Left hindlimb (tissue), 1 donor: ENCODE measurements around the gene TUBA3D.
"Not testable (repeated sequence)": the region's sequence is repeated elsewhere in the genome, so short reads cannot be mapped to it uniquely, and the experiment has no call there.

Source experiments
- DNase-seq: peaks from one replicate; pipeline ENCODE4 v3.0.0-alpha.2; 2018

The TUBA3D gene

DNA sequence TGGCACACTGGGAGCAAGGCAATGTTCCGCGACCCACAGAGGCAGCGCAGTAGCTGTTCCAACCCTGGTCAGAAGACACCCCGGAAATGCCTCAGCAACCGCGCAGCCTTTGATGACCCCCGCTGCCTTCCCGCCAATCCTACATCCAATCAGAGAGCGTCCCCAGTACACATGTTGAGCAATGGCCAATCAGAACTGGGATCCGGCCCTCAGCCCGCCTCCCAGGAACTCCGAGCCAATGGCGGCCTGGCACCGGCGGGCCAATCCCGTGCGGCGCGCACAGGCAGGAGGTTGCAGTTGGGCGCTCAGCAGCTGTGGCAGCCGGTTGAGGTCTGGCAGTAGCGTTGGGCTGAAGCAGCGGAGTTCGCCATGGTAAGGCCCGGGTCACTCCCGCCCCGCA, at the start of gene TUBA3D:
Gene TUBA3D, plus strand, starts transcription at position 289 of the 400 bp plus-strand sequence. Its CDS starts 81 bp downstream, at position 370.
- DNase-seq = no peak

- DNase-seq = no peak
Measured at GRCh38 chr2:131426727-131427126, 49.2 kb upstream of the TUBA3D start.

- DNase-seq = no peak
Measured at GRCh38 chr2:131431336-131431735, 44.6 kb upstream of the TUBA3D start.

DNA sequence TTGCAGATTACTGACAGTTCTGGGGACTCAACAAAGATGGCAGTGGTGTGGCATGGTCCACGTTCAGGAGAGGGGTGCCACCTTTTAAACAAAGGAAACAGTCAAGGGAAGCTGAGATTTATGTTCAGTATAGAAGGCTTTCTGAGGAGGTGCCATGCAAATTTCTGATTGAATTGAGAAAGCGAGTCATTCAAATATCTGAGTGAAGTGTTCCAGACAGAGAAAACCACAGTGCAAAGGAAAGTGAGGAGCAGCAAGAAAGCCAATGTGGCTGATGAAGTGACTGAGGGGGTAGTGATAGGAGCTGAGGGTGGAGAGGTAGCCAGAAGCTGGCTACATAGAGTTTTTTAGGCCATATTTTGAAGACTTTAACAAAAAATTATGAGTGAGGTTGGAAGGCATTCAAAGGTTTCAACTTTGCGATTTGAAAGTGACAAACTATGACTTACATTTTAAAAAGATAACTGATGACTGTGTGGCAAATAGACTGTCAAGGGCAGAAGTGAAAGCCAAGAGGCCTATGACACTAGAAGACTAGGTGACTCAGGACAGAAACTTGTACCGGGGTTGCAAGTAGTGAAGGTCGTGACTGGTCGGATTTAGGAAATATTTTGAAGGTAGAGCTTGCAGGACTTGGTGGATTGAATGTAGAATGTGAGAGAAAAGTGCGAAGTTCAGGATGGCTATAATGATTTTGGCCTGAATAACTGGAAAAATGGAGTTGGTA, 35.0 kb upstream of the TUBA3D start:
- DNase-seq = not testable (repeated sequence)

- not testable (repeated sequence) for DNase-seq
Measured at GRCh38 chr2:131444736-131445514, 31.0 kb upstream of the TUBA3D start.

- not testable (repeated sequence) for DNase-seq
Measured at GRCh38 chr2:131445515-131445797, 30.5 kb upstream of the TUBA3D start.

DNA sequence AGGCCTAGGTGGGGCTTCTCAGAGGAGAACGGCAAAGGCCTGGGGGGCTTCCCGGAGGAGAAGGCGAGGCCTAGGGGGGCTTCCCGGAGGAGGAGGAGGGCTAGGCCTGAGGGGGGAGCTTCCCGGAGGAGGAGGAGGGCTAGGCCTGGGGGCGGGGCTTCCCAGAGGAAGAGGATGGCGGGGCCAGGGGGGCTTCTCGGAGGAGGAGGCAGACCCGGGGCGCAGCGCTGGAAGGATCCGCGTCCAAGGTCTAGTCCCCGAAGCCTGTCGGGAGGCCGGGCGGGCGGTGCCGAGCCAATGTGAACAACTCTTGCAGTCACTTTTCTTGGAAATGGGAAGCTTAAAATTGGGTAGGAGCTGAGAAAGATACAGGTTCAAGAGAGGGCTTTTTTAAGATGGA, 30.0 kb upstream of the TUBA3D start:
- no peak for DNase-seq

DNA sequence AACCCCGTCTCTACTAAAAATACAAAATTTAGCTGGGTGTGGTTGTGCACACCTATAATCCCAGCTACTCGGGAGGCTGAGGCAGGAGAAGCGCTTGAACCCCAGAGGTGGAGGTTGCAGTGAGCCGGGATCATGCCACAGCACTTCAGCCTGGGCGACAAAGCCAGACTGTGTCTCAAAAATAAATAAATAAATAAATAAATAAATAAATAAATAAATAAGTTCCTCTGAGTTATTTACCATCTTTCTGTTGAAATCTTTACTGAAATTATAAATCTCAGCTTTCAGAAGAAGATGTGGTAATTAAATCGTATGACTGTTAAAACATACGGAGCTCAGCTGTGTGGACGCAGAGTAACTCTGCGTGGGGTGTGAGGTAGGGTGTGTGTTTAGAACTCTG, 27.9 kb upstream of the TUBA3D start:
- DNase-seq = not testable (repeated sequence)

DNA sequence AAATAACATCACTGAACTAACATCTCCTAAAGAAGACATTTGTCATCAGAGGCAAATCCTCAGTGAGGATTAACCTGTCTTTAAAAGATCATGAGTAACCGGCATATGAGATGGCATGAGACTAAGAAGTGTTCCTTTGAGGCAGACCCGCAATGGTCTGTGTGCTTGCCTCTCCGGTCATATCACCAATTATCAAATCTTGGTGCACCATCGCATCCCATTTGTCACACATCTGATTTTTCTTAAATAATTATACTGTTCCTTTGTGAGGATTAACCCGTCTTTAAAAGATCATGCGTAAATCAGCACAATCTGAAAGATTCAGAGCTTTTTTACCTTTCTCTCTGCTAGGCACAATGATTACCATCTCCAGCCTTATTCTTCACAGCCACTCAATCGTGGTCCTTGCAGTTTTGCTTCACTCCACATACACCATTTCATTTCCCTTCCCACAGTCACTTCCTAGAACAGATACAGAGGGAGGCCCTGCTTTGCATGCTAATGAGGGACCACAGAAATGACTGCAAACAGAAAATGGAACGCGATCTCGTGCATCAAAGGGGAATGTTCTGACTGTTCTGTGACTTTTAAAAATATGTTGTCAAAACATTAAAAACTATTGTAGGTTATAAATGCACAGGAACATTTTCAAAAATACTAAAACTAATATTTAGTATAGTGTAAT, 24.5 kb upstream of the TUBA3D start:
- DNase-seq = not testable (repeated sequence)

DNA sequence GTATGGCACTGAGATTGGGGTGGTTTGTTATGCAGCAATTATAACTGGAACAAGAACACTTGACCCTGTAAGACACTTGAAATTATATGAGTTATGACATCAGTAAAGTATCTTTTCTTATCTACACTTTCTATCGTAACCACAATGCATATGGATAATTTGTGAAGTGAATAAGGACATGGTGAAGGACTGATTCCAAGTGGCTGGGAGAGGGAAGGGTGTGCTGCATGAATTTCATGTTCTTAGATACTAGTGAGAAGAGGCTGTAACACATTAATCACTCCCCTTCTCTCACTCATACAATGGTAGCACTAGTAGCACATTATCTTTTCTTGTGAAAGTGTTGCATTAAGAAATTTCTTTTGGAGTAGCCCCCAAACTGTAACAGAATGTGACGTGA, 21.0 kb upstream of the TUBA3D start:
- not testable (repeated sequence) for DNase-seq

DNA sequence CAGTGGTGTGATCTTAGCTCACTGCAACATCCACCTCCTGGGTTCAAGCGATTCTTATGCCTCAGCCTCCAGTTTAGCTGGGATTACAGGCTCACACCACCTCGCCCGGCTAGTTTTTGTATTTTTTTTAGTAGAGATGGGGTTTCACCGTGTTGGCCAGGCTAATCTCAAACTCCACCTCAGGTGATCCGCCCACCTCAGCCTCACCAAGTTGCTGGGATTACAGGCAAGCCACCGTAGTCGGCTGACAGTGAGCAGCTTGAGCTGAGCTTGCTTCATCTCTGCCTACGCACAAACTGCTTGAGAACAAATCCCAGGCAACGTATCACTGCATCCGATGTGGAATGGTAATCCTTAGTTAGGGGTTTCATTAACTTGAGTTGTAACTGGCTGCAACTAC, 8.2 kb upstream of the TUBA3D start:
- DNase-seq = not testable (repeated sequence)

DNA sequence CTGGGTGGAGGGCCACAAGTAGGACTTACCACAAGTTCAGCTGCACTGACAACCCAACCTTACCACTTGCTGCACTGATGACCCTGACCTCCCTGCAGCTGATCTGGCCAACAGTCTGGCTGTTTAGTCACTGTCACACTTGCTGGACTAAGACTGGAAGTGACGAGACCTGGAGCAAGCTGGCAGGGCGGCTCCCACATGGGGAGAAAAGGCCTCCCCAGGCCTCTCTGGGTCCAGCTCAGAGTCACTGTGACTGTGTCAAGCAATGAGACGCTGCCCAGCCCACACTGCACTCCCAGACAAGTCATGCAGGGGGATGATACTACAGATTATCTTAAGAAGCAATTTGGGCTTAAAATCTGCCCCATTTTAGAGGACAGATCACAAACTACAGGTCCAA, 5.0 kb upstream of the TUBA3D start:
- DNase-seq = not testable (repeated sequence)

GRCh38 chr2:131471624-131472023, 4.3 kb upstream of the TUBA3D start:
- not testable (repeated sequence) for DNase-seq

- not testable (repeated sequence) for DNase-seq
Measured at GRCh38 chr2:131473266-131473665, 2.7 kb upstream of the TUBA3D start.

GRCh38 chr2:131476363-131476762, 444 bp downstream of the TUBA3D start:
- DNase-seq = not testable (repeated sequence)

GRCh38 chr2:131477227-131477626, 1.3 kb downstream of the TUBA3D start:
- not testable (repeated sequence) for DNase-seq

- DNase-seq = not testable (repeated sequence)
Measured at GRCh38 chr2:131478074-131478849, 2.3 kb downstream of the TUBA3D start.

GRCh38 chr2:131478850-131479461, 3.0 kb downstream of the TUBA3D start:
- DNase-seq = not testable (repeated sequence)

DNA sequence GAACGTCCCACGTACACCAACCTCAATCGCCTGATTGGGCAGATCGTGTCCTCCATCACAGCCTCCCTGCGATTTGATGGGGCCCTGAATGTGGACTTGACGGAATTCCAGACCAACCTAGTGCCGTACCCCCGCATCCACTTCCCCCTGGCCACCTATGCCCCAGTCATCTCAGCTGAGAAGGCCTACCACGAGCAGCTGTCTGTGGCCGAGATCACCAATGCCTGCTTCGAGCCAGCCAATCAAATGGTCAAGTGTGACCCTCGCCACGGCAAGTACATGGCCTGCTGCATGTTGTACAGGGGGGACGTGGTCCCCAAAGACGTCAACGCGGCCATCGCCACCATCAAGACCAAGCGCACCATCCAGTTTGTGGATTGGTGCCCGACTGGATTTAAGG, 4.4 kb downstream of the TUBA3D start:
- DNase-seq = not testable (repeated sequence)

- DNase-seq = not testable (repeated sequence)
Measured at GRCh38 chr2:131482506-131483155, 6.7 kb downstream of the TUBA3D start.

DNA sequence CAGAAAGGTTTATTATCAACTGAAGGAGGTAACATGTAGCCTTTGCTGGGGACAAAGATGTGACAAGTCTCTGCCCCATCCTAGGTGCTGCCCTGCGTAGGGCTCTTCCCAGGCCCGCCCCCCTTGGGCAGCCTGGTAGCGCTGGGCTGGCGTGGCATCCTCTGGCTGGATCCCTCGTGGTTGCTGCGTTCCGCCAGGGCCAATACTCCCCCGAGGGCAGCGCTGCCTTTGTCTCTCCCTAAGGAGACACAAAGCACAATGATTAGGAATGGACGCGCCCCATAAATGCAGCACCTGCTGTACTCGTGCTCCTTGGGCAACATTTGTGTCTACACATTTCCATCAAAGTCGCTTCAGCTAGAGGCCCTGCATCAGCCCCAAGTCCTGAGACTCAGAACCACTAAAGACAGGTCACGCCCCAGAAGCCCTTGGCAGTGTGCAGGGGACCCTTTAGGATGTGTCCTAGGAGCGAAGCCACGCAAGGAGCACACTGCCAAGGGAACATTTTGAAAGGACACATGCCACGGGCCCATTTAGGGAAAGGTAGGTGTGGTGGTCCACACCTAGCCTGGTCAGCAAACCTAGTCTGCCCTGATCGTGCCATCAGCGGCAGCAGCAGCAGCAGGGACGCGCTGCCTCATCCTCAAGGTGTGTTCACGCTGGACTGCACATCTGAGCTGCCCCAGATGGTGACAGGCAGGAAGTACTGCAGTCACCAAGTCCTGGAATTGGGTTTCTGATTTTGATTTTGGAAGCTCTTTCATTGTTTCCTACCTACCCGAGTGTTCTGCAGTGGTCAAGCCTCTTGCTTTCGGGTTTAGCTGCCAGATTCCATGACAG, 8.3 kb downstream of the TUBA3D start:
- DNase-seq = not testable (repeated sequence)
